ENCODE data around the gene APBB2.

DNA sequence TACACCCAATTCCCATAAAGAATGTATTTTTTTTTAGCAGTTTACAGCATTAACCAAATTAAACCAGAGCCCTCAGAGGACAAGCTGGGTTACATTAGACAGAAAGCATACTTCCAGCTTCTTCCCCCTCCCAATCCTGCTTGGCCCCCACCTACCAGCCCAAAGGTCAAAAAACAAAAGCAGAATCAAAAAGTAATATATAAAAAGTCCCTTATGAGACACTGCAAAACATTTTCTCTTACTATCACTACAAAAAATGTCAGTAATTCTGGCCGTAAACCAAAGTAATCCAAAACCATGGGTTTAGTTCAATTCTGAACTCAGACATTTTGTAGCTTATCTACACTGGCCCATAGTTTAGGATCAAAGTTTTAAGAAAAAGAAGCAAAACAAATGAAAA, 38.0 kb downstream of the APBB2 start:
- TF ChIP-seq POLR2A (IDR thresholded peaks at IDR 0.05), result no peak
- TF ChIP-seq CTCF (IDR thresholded peaks at IDR 0.05), result no peak
